Endothelial cell of umbilical vein (primary cell): Measurements from ENCODE around the gene CD44. TPM values are rescaled to one million over a fixed set of nuclear protein-coding genes. Genes with fewer than 3 reads are reported as not detected.

Source experiments
- BruUV-seq: library from RNA; stranded (reverse); fragments of 400-500 nt; replicated peaks from 2 replicates; lab custom pipeline; 2021; lab: Mats Ljungman, UMichigan
- CTCF ChIA-PET: fragments of 300-600, 350-600 bp; sonication (Branson Sonifier 250); formaldehyde crosslinking; loops from one replicate; lab custom pipeline; 2021; ENCODE audit warnings: antibody characterized with exemption, inconsistent platforms; lab: Charles Lee
- POLR2A ChIA-PET: fragments of 300-600, 350-600 bp; sonication (Branson Sonifier 250); formaldehyde crosslinking; loops from one replicate; lab custom pipeline; 2021; ENCODE audit warnings: antibody characterized with exemption, inconsistent platforms; lab: Charles Lee
- DNase-seq: peaks from one replicate; pipeline ENCODE4 v3.0.0-alpha.2; 2011; ENCODE audit warnings: low read depth, low spot score
- FAIRE-seq: peaks from 2 replicates; lab custom pipeline; 2011; peaks lifted over from hg19 to GRCh38; lab: Jason Lieb, UNC
- H2AFZ ChIP-seq: 2 replicates; pipeline ENCODE4 v1.6.0; 2012; ENCODE audit warnings: low read depth, low read length, control low read depth, inconsistent platforms
- H3K27ac ChIP-seq: 2 replicates; pipeline ENCODE4 v1.5.1; 2011; ENCODE audit warnings: low read depth, mild to moderate bottlenecking, control low read depth, low read length, moderate library complexity; ENCODE audit not compliant: insufficient read depth
- H3K27me3 ChIP-seq, 2 experiments: 2 replicates each; pipeline versions ENCODE4 v1.6.0 to v1.6.1; 2011; ENCODE audit warnings: low read length in 2 of 2, mixed read lengths in 1 of 2; ENCODE audit not compliant: control insufficient read depth in 2 of 2, insufficient read depth in 2 of 2
- H3K36me3 ChIP-seq, 2 experiments: 2 replicates in 1 of 2; 3 replicates in 1 of 2; pipeline ENCODE4 v1.5.1; 2011; ENCODE audit warnings: low read length in 2 of 2, mild to moderate bottlenecking in 1 of 2, moderate library complexity in 1 of 2; ENCODE audit not compliant: control insufficient read depth in 2 of 2, insufficient read depth in 2 of 2; ENCODE audit errors: extremely low read depth in 1 of 2
- H3K4me1 ChIP-seq: 3 replicates; pipeline ENCODE4 v1.5.1; 2011; ENCODE audit warnings: mild to moderate bottlenecking, low read length; ENCODE audit not compliant: control insufficient read depth, insufficient read depth; ENCODE audit errors: extremely low read depth
- H3K4me2 ChIP-seq: 2 replicates; pipeline ENCODE4 v1.6.1; 2011; ENCODE audit warnings: low read length, control low read depth, mixed read lengths; ENCODE audit not compliant: insufficient read depth
- H3K4me3 ChIP-seq, 3 experiments: fragments of 200-600 bp in 1 of 3; sonication (generic), shearing (Covaris generic) in 1 of 3; replicated peaks in 1 of 3; 2 replicates each; pipeline ENCODE4 v1.5.1; 2011 to 2016; ENCODE audit warnings: control low read depth in 3 of 3, low read length in 3 of 3, mild to moderate bottlenecking in 2 of 3, inconsistent platforms in 1 of 3, low read depth in 1 of 3, moderate library complexity in 1 of 3; ENCODE audit not compliant: insufficient read depth in 1 of 3
- H3K79me2 ChIP-seq: 2 replicates; pipeline ENCODE4 v1.6.0; 2012; ENCODE audit warnings: low read length, inconsistent platforms; ENCODE audit not compliant: control insufficient read depth, insufficient read depth
- H3K9ac ChIP-seq: replicated peaks from 2 replicates; pipeline ENCODE3; 2011; ENCODE audit warnings: low read length, control low read depth; ENCODE audit not compliant: insufficient read depth; ENCODE audit errors: extremely low read depth
- H3K9me1 ChIP-seq: replicated peaks from 3 replicates; pipeline ENCODE4 v1.6.0; 2011; ENCODE audit warnings: mild to moderate bottlenecking, low read length; ENCODE audit not compliant: control insufficient read depth, insufficient read depth; ENCODE audit errors: extremely low read depth
- H3K9me3 ChIP-seq: replicated peaks from 2 replicates; pipeline ENCODE4 v1.5.1; 2012; ENCODE audit warnings: low read length, inconsistent platforms; ENCODE audit not compliant: control insufficient read depth, insufficient read depth
- H4K20me1 ChIP-seq: replicated peaks from 2 replicates; pipeline ENCODE3; 2011; ENCODE audit warnings: mild to moderate bottlenecking, low read length; ENCODE audit not compliant: control insufficient read depth, insufficient read depth; ENCODE audit errors: extremely low read depth
- EZH2 ChIP-seq: IDR thresholded peaks from 2 replicates; pipeline ENCODE4 v1.6.1; 2012; ENCODE audit warnings: borderline replicate concordance, low read depth, mild to moderate bottlenecking, moderate library complexity, low read length, inconsistent platforms; ENCODE audit not compliant: severe bottlenecking
- FOS ChIP-seq: IDR thresholded peaks from 2 replicates; pipeline ENCODE4 v1.6.1; 2011; ENCODE audit warnings: mild to moderate bottlenecking, low read length, moderate library complexity, borderline replicate concordance; ENCODE audit not compliant: insufficient read depth
- GATA2 ChIP-seq: IDR thresholded peaks from 2 replicates; pipeline ENCODE4 v1.7.0; 2011; ENCODE audit warnings: low read depth, mild to moderate bottlenecking, moderate library complexity, mixed read lengths, low read length; ENCODE audit not compliant: insufficient read length, insufficient read depth
- MYC ChIP-seq: IDR thresholded peaks from one replicate; pipeline ENCODE4 v1.6.1; 2011; ENCODE audit warnings: mild to moderate bottlenecking, low read depth, low read length
- POLR2A ChIP-seq: IDR thresholded peaks from 2 replicates; pipeline ENCODE4 v1.6.1; 2012; ENCODE audit warnings: low read depth, mild to moderate bottlenecking, control low read depth, low read length
- POLR2AphosphoS5 ChIP-seq: IDR thresholded peaks from 2 replicates; pipeline ENCODE4 v1.6.1; 2012; ENCODE audit warnings: low read depth, mild to moderate bottlenecking, control low read depth, low read length, moderate library complexity; ENCODE audit not compliant: insufficient read depth
- dilution Hi-C: fragments of 300-500 bp; cut with MboI; formaldehyde crosslinking; loops from one replicate; pipeline ENCODE4 v1.15.0; 2019; ENCODE audit warnings: low sequenced_read_pairs; ENCODE audit not compliant: extremely low pct_ligation_motif_present
- intact Hi-C: fragments of 100-400 bp; cut with micrococcal nuclease; formaldehyde crosslinking; loops from one replicate; pipeline ENCODE4 v1.10.0; 2022
- polyA plus RNA-seq, 4 experiments: library from polyadenylated mRNA; depleted of rRNA in 3 of 4; stranded (reverse) in 3 of 4; unstranded in 1 of 4; fragments of >200 nt; gene quantifications; 2 replicates each; pipeline versions ENCODE4 v1.2.1 to v1.2.3, GENCODE V29; 2011 to 2012; ENCODE audit warnings: missing spikeins in 1 of 4
- total RNA-seq: library from RNA; stranded (reverse); gene quantifications from 2 replicates; pipeline ENCODE4 v1.2.3, GENCODE V29; 2021
- TF ChIP-seq, protein P1 (sequence below), 2 donors: IDR thresholded peaks; 1 replicate in 1 of 2; 2 replicates in 1 of 2; pipeline ENCODE4 v1.5.1; 2011; ENCODE audit warnings: low read length in 2 of 2, mild to moderate bottlenecking in 2 of 2, moderate library complexity in 2 of 2, control low read depth in 1 of 2, inconsistent platforms in 1 of 2, low read depth in 1 of 2; ENCODE audit not compliant: insufficient read depth in 1 of 2; ENCODE audit errors: extremely low read depth in 1 of 2
- TF ChIP-seq, protein P2 (sequence below): IDR thresholded peaks from 2 replicates; pipeline ENCODE4 v1.6.1; 2011; ENCODE audit not compliant: insufficient read depth, insufficient read length

The CD44 gene
- total and polyA plus RNA-seq, 2 donors (not counting 3 experiments of a cell fraction or from before 2014, with no cell fraction given): 25.5 to 26.3 TPM

DNA sequence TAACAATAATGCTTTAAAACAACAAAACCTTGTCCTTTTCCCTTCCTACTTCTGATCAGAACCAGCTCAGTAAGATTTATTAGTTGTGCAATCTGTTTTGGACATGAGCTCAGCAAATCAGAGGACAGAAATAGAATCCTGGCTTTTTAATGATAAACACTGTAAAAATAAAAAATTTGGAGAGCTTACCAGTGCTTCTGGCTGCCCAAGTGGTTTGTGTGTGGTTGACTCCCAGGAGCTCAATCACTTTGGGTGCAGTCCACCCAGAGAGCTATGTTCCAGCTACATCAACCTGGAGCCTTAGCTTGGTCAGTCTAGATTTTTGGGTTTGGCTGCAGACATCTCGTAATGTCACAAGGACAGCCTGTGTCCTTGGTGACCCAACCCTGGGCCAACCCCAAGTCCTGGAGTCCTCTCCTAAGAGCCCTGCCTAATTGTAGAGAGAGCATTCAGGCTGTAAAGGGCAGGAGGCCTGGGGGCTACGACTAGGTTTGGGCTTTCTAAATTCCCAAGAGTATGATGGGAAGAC lies 28.5 kb downstream of the CD44 start:
- Histone ChIP-seq H3K4me3 (no peak overlapping the region), H3K27me3 (no peaks in the 10 kb centered on the region), H3K9me1 (no peaks in the 10 kb centered on the region), H3K4me1 (peaks cover 39% of the 10 kb centered on the region), H3K9me3 (no peaks in the 10 kb centered on the region), H3K79me2 (peaks cover 84% of the 10 kb centered on the region), H3K9ac (no peak overlapping the region), H2AFZ (no peak overlapping the region), H3K36me3 (no peaks in the 10 kb centered on the region), H3K4me2 (no peak overlapping the region), H4K20me1 (no peaks in the 10 kb centered on the region), H3K27ac (peak overlapping the region; percentile 34)
- dilution Hi-C loops: no loop called here
- ChIA-PET POLR2A (no interaction called here), CTCF (interaction anchor here (1.3 to 2.5 kb wide), 3 partner anchors 11 to 29 kb away, joined by 3 to 5 read pairs (median 5); partner anchors contain the start of gene CD44)
- no TSS peak for BruUV-seq
- no peak for DNase-seq
- intact Hi-C loops: loop anchor here (2.0 to 5.0 kb wide), 3 partner anchors 29 to 135 kb away; partner anchors contain the start of gene CD44
- peak; percentile 15 for TF ChIP-seq POLR2A
- TF ChIP-seq, protein P1, sequence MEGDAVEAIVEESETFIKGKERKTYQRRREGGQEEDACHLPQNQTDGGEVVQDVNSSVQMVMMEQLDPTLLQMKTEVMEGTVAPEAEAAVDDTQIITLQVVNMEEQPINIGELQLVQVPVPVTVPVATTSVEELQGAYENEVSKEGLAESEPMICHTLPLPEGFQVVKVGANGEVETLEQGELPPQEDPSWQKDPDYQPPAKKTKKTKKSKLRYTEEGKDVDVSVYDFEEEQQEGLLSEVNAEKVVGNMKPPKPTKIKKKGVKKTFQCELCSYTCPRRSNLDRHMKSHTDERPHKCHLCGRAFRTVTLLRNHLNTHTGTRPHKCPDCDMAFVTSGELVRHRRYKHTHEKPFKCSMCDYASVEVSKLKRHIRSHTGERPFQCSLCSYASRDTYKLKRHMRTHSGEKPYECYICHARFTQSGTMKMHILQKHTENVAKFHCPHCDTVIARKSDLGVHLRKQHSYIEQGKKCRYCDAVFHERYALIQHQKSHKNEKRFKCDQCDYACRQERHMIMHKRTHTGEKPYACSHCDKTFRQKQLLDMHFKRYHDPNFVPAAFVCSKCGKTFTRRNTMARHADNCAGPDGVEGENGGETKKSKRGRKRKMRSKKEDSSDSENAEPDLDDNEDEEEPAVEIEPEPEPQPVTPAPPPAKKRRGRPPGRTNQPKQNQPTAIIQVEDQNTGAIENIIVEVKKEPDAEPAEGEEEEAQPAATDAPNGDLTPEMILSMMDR (IDR thresholded peaks at IDR 0.05; ENCODE audit: extremely low read depth in 1 of 2, insufficient read depth in 1 of 2, low read depth in 1 of 2, low read length in 2 of 2): no peak
- no peak for FAIRE-seq

DNA sequence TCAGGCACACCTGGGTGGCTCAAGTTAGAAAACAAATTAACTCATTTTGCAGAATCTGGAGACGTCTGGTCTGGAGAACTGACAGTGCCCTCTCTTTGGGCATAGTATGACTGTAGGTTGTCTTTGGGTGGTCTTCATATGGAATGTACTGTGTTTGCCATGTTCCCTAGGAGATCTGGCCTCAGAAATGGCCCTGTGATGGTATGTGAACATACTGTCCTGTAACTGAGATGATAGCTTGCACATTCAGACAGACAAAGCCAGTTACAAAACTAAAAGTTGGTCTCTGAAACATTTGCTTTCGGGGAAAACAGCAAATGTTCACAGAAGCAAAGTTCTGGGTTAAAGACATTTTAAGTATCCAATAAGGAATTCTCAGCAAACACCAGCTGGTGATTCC lies 29.7 kb downstream of the CD44 start:
- no peaks in the 10 kb centered on the region for H3K9me3 ChIP-seq
- FAIRE-seq: no peak
- no peak overlapping the region for H3K4me2 ChIP-seq
- no peaks in the 10 kb centered on the region for H3K36me3 ChIP-seq
- no peaks in the 10 kb centered on the region for H3K27me3 ChIP-seq
- no peaks in the 10 kb centered on the region for H4K20me1 ChIP-seq
- intact Hi-C loops: loop anchor here (5.0 kb wide), 1 partner anchor 136 kb away; no protein-coding TSS in a partner anchor
- BruUV-seq: no TSS peak
- POLR2A ChIA-PET: interaction anchor here (0.7 kb wide), 1 partner anchor 10 kb away, joined by 4 read pairs; no protein-coding TSS in a partner anchor
- no peak for DNase-seq
- H2AFZ ChIP-seq: no peak overlapping the region
- H3K9me1 ChIP-seq: no peaks in the 10 kb centered on the region
- TF ChIP-seq, protein P2, sequence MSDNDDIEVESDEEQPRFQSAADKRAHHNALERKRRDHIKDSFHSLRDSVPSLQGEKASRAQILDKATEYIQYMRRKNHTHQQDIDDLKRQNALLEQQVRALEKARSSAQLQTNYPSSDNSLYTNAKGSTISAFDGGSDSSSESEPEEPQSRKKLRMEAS: no peak
- TF ChIP-seq MYC (no peak), POLR2AphosphoS5 (no peak), EZH2 (no peak), POLR2A (no peak), FOS (no peak), GATA2 (no peak)
- H3K9ac ChIP-seq: no peak overlapping the region
- CTCF ChIA-PET: no interaction called here
- dilution Hi-C loops: no loop called here
- H3K79me2 ChIP-seq: peaks cover 83% of the 10 kb centered on the region
- H3K4me1 ChIP-seq: peaks cover 39% of the 10 kb centered on the region
- no peak overlapping the region for H3K4me3 ChIP-seq
- no peak overlapping the region for H3K27ac ChIP-seq
